ENCODE results near the gene BEND2. TPM values are rescaled to one million over a fixed set of nuclear protein-coding genes. Genes with fewer than 3 reads are reported as not detected.

BEND2 gene
- total RNA-seq, 1 experiment from 2014 or later: not detected

- peaks cover 4% of the 10 kb centered on the region; the same call in 1 of the 2 replicates for H3K27me3 ChIP-seq (ENCODE audit: insufficient read depth, low read length)
- intact Hi-C loops (cut with micrococcal nuclease): no loop called here
- H3K27ac ChIP-seq (ENCODE audit: low read depth, low read length): no peak overlapping the region
- ATAC-seq (no peak), DNase-seq (ENCODE audit: low read depth, low spot score) (no peak)
- RAD21 ChIA-PET (ENCODE audit: low non-redundant PET in 1 of 2, low total read pairs in 2 of 2, uncharacterized antibody in 2 of 2, unreplicated experiment in 2 of 2): no interaction called here
- no peak overlapping the region for H3K4me2 ChIP-seq (ENCODE audit: low read length)
- no peaks in the 10 kb centered on the region for H3K36me3 ChIP-seq (ENCODE audit: control insufficient read depth in 1 of 2, insufficient read depth in 2 of 2, low read length in 2 of 2)
- no peaks in the 10 kb centered on the region for H3K9me2 ChIP-seq (ENCODE audit: insufficient read depth)
- no peaks in the 10 kb centered on the region for H3K4me1 ChIP-seq (ENCODE audit: control insufficient read depth in 1 of 2, insufficient read depth in 2 of 2, low read length in 2 of 2)
- H3K9me3 ChIP-seq (ENCODE audit: control insufficient read depth in 1 of 2, insufficient read depth in 1 of 2, low read depth in 1 of 2, low read length in 2 of 2): no peaks in the 10 kb centered on the region
- H3K9ac ChIP-seq (ENCODE audit: low read length): no peak overlapping the region
- H3K4me3 ChIP-seq (replicated peaks in 1 of 2; ENCODE audit: low read depth in 1 of 2, low read length in 2 of 2): no peak overlapping the region
- no TSS peak for BruUV-seq (replicated peaks)
- POLR2A ChIA-PET: no interaction called here
- H2AFZ ChIP-seq (ENCODE audit: low read depth, low read length, poor library complexity, severe bottlenecking): no peak overlapping the region
- H4K20me1 ChIP-seq (ENCODE audit: insufficient read depth): no peaks in the 10 kb centered on the region
- TF ChIP-seq ELF1 (IDR thresholded peaks at IDR 0.05; ENCODE audit: borderline replicate concordance, low read depth) (no peak), EGR1 (IDR thresholded peaks at IDR 0.05; ENCODE audit: low read depth) (no peak), CTCF (IDR thresholded peaks at IDR 0.05 in 2 of 3, conservative IDR thresholded peaks at IDR 0.05 in 1 of 3; ENCODE audit: borderline replicate concordance in 1 of 3, insufficient read depth in 1 of 3, low read depth in 2 of 3, low read length in 2 of 3) (no peak), REST (IDR thresholded peaks at IDR 0.05; ENCODE audit: low read depth) (no peak), RAD21 (IDR thresholded peaks at IDR 0.05; ENCODE audit: low read depth) (no peak), ZBTB33 (IDR thresholded peaks at IDR 0.05; ENCODE audit: extremely low read depth, insufficient replicate concordance, low read length) (no peak), FOSL1 (IDR thresholded peaks at IDR 0.05; ENCODE audit: low read depth) (no peak), ATF3 (IDR thresholded peaks at IDR 0.05) (no peak), TCF7L2 (IDR thresholded peaks at IDR 0.05; ENCODE audit: borderline replicate concordance, extremely low read depth, insufficient read depth, insufficient read length) (no peak), SP1 (IDR thresholded peaks at IDR 0.05; ENCODE audit: low read depth) (no peak), EZH2 (IDR thresholded peaks at IDR 0.05) (no peak), JUND (IDR thresholded peaks at IDR 0.05) (no peak), EZH2phosphoT487 (IDR thresholded peaks at IDR 0.05; ENCODE audit: borderline replicate concordance) (no peak), ZNF274 (IDR thresholded peaks at IDR 0.05; ENCODE audit: low read depth, low read length) (no peak)
- H3K79me2 ChIP-seq (ENCODE audit: insufficient read depth, low read length): no peaks in the 10 kb centered on the region
- CTCF ChIA-PET: no interaction called here
These were observed 69.5 kb downstream of the BEND2 start for GRCh38 chrX:18151157-18151556.

Data from HCT116 (cell line).